ENCODE results near the gene NOD2.
A peak's percentile ranks its signal among the peaks of the same experiment; 100 is the strongest.

Gene NOD2

DNA sequence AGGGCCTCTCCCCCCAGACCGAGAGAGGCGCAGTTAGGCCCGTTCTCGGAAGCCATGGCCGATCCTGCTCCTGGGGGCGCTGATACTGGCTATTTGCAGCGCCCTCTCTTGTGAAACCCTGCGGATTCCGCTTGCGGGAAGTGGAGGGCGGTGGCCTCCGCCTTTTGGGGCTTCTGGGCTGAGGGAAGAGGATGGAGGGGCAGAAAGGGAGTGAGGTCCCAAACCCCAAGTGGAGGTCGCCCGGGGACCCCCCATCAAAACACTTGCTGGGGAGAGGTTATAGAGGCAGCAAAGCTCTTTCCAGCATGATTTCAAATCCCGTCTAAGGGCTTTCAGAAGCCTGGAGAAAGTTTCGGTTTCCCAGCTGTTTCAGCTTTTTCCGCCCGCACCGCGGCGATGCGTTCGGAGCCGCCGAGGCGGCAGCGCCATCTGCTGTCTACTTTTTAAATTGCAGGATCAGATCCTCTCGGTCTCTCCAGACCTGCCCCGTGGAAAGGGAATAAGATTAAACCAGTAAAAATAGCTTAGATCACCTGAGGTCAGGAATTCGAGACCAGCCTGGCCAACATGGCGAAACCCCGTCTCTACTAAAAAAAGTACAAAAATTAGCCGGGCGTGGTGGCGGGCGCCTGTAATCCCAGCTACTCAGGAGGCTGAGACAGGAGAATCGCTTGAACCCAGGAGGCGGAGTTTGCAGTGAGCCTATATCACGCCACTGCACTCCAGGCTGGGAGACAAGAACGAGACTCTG, 28.1 kb upstream of the NOD2 start:
- DNase-seq (ENCODE audit: low spot score) = peak; percentile 75
- TF ChIP-seq, protein P1, sequence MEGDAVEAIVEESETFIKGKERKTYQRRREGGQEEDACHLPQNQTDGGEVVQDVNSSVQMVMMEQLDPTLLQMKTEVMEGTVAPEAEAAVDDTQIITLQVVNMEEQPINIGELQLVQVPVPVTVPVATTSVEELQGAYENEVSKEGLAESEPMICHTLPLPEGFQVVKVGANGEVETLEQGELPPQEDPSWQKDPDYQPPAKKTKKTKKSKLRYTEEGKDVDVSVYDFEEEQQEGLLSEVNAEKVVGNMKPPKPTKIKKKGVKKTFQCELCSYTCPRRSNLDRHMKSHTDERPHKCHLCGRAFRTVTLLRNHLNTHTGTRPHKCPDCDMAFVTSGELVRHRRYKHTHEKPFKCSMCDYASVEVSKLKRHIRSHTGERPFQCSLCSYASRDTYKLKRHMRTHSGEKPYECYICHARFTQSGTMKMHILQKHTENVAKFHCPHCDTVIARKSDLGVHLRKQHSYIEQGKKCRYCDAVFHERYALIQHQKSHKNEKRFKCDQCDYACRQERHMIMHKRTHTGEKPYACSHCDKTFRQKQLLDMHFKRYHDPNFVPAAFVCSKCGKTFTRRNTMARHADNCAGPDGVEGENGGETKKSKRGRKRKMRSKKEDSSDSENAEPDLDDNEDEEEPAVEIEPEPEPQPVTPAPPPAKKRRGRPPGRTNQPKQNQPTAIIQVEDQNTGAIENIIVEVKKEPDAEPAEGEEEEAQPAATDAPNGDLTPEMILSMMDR (IDR thresholded peaks at IDR 0.05; ENCODE audit: extremely low read depth, missing control alignments) = peak; percentile 71

DNA sequence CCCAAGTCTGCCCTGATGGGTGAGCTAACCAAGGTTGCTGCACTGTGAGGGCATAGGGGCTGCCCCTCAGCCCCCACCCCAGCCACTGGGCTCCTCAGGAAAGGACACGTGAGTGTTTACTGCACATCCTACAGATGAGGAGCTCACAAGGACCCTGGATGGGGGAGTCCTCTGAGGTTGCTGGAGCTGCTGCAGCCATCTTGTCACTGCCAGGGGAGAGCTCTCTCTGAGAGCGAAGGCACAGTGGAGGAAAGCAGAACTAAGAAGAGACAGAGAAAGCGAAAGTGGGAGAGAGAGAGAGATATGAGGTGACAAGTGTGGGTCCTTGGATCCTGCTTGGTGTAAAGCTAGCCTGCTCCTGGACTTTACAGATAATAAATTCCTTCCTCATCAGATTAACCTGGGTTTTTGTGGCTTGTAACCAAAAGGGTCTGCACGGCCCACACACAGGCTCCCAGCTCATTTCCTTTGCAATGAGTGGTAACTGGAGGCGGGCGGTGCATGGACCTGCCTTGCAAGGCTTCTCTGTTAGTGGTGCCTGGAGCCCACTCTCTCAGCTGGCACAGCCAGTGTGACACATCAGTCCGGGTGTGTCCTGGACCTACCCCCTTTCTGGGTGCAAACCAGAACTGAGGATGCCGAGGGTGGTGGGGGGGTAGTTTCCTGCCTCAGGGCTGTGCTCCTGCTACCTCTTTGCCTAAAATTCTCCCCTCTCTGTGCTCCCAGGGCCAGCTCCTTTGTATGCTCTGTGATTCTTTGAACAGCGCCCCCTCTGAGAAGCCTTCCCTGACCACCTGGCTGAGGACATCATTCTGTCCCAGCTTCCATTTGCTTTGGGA, 26.5 kb upstream of the NOD2 start:
- TF ChIP-seq, protein P1 (IDR thresholded peaks at IDR 0.05; ENCODE audit: extremely low read depth, missing control alignments) = no peak
- peak; percentile 73 for DNase-seq (ENCODE audit: low spot score)

DNA sequence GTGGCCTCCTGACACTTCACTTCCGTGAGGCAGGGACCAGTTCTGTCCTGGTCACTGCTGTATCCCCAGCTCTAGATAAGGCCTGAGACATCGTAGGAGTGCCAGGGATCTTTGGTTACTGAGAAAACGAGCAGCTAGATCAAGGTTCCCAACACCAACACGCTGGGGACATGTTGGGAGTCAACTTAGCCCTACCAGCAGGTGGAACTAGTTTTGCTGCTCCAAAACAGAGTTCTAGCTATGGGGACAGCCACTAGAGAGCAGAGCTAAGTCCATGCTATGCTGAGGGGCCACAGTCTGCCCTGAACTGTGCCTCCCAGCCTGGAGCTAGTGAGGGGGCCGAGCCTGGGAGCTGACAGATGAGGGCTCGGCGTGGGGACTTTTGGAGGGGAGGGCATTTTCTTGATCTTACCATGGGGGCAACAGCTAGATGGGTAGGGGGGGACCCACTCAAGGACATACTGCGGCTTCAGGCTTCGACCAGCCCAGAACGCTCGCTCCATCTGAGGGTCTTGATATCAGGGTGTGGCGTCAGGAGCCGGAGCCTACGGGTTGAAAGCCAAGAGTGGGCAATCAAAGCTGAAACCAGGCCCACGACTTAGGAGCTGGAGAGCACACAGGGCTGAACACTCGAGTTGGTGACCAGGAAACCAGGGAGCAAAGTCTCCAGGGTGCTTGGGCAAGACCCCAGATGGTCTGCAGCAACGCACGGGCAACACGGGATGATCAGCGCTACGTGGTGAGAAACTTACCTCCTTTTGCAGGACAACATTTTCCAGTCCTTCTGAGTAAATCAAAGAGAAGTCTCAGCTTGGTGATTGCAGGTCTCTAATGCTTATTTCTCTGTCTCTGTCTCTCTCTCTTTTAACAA, 25.7 kb upstream of the NOD2 start:
- DNase-seq (ENCODE audit: low spot score) = no peak
- TF ChIP-seq, protein P1 (IDR thresholded peaks at IDR 0.05; ENCODE audit: extremely low read depth, missing control alignments) = no peak

DNA sequence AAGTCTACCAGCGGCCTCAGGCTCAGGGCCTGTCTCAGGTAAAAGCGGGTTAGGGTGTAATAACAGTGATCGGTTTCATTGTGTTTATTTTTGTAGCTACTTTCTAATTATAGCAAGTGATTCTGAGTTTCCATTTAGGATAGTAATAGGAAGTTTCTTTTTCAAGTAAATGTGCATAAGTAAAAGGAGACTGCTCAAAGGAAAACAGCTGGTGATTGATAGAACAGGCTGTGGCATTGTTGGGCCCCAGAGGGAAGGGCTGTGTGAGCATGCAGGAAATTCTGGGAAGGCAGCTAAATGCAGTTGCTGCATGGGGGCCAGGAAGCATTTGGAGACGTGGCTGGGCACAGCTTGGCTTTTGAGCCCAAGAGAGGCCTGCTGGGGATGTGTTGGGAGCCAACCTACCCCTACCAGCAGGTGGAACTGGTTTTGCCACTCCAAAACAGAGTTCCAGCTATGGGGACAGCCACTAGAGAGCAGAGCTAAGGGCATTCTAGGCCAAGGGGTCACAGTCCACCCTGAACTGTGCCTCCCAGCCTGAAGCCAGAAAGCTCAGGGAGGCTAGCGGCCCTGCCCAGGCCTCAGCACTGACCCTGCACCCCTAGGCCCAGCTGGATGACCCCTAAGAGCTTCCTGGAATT, 24.9 kb upstream of the NOD2 start:
- DNase-seq (ENCODE audit: low spot score) = no peak
- TF ChIP-seq, protein P1 (IDR thresholded peaks at IDR 0.05; ENCODE audit: extremely low read depth, missing control alignments) = no peak

DNA sequence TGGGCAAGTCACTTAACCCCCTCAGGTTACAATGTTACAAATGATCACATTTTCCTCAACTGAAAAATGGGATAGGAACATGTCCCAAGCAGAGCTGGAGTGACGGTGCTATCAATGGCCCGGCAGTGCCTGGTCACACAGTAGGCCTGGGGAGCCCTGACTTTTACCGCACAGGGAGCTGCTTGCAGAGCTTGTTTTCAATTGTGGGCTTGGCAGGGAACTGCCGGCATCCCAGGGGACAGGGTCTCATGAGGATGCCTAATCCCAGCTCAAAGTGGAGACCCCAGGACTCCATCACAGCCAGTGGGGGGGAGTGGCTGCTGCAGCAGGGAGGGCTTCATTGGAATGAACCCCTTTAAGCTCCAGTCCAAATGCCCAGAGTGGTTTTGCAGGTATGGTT, 23.7 kb upstream of the NOD2 start:
- TF ChIP-seq, protein P1 (IDR thresholded peaks at IDR 0.05; ENCODE audit: extremely low read depth, missing control alignments) = no peak
- DNase-seq (ENCODE audit: low spot score) = no peak

DNA sequence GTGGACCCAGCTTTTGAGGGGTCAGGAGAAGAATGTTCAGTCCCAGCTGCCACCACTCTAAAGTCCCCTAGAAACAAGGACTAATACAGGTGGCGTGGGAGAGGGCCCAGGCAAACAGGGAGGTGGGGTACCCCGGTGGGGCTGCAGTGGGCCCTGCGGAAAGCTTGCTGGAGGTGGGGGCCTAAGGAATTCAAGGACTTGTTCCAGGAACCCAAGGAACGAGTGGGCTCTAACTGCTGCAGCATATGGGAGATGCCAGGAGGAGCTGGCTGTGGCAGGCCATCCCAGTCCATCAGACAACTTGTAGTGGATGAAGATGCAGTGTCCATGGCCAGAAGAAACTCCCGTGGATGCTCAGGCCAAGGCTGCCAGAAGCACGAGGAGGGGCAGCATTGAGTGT, 22.9 kb upstream of the NOD2 start:
- TF ChIP-seq, protein P1 (IDR thresholded peaks at IDR 0.05; ENCODE audit: extremely low read depth, missing control alignments) = no peak
- no peak for DNase-seq (ENCODE audit: low spot score)
